Skeletal muscle tissue (tissue), 4 donors: ENCODE measurements around the gene ARL14EP. TPM values are rescaled to one million over a fixed set of nuclear protein-coding genes. Genes with fewer than 3 reads are reported as not detected.

Experiments
- H3K27ac ChIP-seq: one replicate; pipeline ENCODE4 v1.7.0; 2013; ENCODE audit warnings: mild to moderate bottlenecking, low read depth, low read length, inconsistent platforms
- H3K27me3 ChIP-seq, 3 donors: one replicate each; pipeline ENCODE4 v1.7.0; 2013; ENCODE audit warnings: low read length in 3 of 3; ENCODE audit not compliant: control insufficient read depth in 3 of 3, insufficient read depth in 3 of 3
- H3K36me3 ChIP-seq, 3 donors: one replicate each; pipeline ENCODE4 v1.7.0; 2013; ENCODE audit warnings: low read length in 3 of 3; ENCODE audit not compliant: control insufficient read depth in 3 of 3, insufficient read depth in 3 of 3
- H3K4me1 ChIP-seq, 3 donors: one replicate each; pipeline ENCODE4 v1.7.0; 2013; ENCODE audit warnings: low read length in 3 of 3, mild to moderate bottlenecking in 3 of 3; ENCODE audit not compliant: control insufficient read depth in 3 of 3, insufficient read depth in 3 of 3
- H3K4me3 ChIP-seq, 3 donors: one replicate each; pipeline ENCODE4 v1.7.0; 2013; ENCODE audit warnings: low read length in 3 of 3
- H3K9ac ChIP-seq, 3 donors: one replicate each; pipeline ENCODE4 v1.7.0; 2013; ENCODE audit warnings: low read length in 3 of 3, mild to moderate bottlenecking in 3 of 3, moderate library complexity in 2 of 3, low read depth in 1 of 3
- H3K9me3 ChIP-seq, 3 donors: one replicate each; pipeline ENCODE4 v1.7.0; 2013; ENCODE audit warnings: low read length in 3 of 3; ENCODE audit not compliant: control insufficient read depth in 3 of 3
- total RNA-seq: library from RNA; depleted of rRNA; stranded (reverse); fragments of >200 nt; gene quantifications from one replicate; pipeline ENCODE4 v1.2.3, GENCODE V29; 2014
- donor health status: Osteomylitis.

Gene ARL14EP
- total RNA-seq, 1 donor from 2014 or later = 26.1 TPM

DNA sequence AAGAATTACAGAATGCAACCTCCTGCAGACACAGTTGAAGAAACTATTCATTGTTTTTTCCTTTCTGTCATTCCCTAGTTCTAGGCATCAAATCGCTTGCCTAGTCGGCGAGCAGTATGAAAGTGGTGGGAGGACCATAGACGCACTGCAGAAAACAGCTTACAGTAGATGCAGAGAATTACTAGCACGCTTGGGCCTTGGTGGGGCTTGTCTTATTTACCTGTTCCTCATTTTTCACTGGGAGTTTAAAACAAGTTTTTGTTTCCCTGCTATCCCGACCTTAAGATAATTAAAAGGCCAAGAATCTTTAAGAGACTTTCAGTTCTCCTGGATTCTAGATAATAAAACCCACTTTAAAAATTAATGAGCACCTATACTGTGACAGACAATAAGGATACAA lies 713 bp upstream of the ARL14EP start:
- H3K36me3 ChIP-seq = peaks cover 0 to 2% (median 0%) of the 10 kb centered on the region in 3 donors
- no peaks in the 10 kb centered on the region for H3K9me3 ChIP-seq
- peaks cover 9 to 19% (median 11%) of the 10 kb centered on the region in 3 donors for H3K4me1 ChIP-seq
- no peak overlapping the region for H3K27ac ChIP-seq
- peak overlapping the region in 2 of 3 donors; percentile 69 to 97 for H3K9ac ChIP-seq
- no peaks in the 10 kb centered on the region for H3K27me3 ChIP-seq
- peak overlapping the region; percentile 89 to 92 (median 92) for H3K4me3 ChIP-seq

DNA sequence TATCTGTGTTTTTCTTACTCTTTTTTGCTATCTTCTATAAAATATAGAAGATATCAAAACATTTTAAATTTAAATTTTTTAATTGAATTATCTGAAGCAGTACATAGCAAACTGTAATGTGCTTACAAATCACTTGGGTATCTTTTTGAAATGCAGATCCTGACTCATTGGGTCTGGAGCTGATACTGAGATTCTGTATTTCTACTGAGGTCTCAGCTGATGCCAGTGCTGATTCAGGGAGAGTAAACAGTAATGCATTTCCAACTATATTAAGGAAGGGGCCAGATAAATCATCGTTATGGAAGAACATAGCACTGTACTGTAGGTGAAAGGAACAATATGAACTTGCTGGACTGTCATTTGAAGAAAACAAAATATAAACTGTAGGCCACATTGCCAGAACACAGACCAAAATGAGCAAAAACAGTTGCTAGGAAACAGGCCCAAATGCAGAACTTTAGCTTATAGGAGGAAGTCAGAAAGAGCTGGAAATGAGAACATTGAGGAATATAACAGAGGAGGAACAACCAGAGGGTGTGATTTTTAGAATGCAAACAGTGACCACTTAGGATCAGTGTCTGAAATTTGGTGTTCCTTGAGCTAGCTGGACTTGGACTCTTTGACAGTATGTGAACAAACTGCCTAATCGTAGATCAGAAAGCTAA lies 3.3 kb downstream of the ARL14EP start:
- H3K4me1 ChIP-seq = peaks cover 9 to 19% (median 11%) of the 10 kb centered on the region in 3 donors

DNA sequence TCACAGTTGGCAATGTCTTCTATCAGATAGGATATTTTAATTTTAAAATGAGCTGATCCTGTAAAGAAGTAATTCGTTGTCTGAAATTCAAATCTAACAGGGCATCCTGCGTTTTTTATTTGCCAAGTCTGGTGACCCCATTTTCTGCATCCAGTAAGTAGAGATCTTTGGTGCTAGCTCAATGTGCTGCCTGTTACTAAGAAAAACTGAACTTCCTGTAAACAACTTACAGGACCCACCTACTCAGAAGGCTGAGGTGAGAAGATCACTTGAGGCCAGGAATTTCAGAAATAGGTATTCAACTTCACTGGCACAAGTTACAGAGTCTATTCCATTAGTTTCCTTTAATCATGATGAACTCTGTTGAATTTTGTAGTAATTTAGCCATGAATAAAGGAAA lies 4.0 kb downstream of the ARL14EP start:
- Histone ChIP-seq H3K9ac (no peak overlapping the region), H3K27ac (no peak overlapping the region), H3K36me3 (peaks cover 0 to 11% (median 10%) of the 10 kb centered on the region in 3 donors), H3K27me3 (no peaks in the 10 kb centered on the region), H3K9me3 (no peaks in the 10 kb centered on the region), H3K4me1 (peaks cover 9 to 19% (median 11%) of the 10 kb centered on the region in 3 donors), H3K4me3 (no peak overlapping the region)

More for the DNA sequence above, 3.3 kb downstream of the ARL14EP start:
- H3K9ac ChIP-seq = no peak overlapping the region
- H3K9me3 ChIP-seq = no peaks in the 10 kb centered on the region
- no peaks in the 10 kb centered on the region for H3K27me3 ChIP-seq
- no peak overlapping the region for H3K27ac ChIP-seq
- no peak overlapping the region for H3K4me3 ChIP-seq
- H3K36me3 ChIP-seq = peaks cover 0 to 4% (median 4%) of the 10 kb centered on the region in 3 donors

DNA sequence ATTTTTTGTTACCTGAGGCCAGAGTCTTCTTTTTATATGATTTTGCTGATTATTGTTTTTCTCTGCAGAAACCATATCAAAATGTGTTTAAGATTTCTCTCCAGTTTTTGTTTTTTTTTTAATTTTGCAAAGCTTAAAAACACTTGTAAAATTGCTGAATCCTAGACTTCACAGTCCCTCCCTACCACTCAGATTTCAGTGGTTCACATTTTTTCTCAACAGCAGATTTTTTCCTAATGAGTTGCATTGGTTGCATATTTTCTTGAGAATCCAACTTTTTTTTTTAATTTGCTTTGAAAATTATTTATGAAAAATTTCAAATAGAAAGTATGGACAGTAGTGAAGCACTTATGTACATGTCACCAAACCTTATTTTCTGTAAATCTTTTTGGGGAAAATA lies 5.8 kb downstream of the ARL14EP start:
- Histone ChIP-seq H3K9me3 (no peaks in the 10 kb centered on the region), H3K36me3 (peaks cover 0 to 18% (median 17%) of the 10 kb centered on the region in 3 donors), H3K9ac (no peak overlapping the region), H3K27me3 (no peaks in the 10 kb centered on the region), H3K27ac (no peak overlapping the region), H3K4me3 (no peak overlapping the region), H3K4me1 (peaks cover 9 to 19% (median 9%) of the 10 kb centered on the region in 3 donors)

DNA sequence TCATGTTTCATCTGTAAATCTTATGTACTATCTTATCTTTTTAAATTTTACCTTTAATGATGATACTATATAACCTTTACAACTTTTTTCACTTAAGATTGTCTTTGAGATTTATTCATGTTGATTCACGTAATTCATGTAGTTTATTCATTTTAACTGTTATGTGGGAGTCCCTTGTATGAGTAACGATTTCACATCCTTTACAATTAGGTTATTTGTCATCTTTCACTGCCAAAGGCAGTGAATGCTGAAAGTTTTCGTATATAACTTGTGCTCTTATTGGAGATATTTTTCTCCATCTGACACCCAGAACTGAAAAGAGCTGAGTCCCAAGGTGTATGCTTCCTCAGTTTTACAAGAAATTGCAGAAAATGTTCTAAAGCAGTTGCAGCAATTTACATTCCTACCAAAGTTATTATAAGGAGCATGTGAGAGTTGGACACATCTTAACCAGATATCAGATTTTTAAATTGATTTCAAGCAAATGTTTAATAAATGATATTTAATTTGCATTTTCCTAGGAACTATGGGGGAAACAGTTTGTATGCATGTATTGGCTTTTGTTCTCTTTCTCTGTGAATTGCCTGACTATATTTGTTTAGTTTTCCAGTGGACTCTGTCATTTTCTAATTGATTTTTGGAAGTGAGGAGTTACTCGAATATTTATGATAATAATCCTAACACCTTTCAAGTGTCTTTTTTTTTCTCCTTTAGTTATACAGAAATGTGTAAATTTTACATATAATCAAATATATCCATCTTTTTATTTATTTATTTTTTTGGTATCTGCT lies 6.4 kb downstream of the ARL14EP start:
- Histone ChIP-seq H3K27me3 (no peaks in the 10 kb centered on the region), H3K9ac (no peak overlapping the region), H3K9me3 (no peaks in the 10 kb centered on the region), H3K27ac (no peak overlapping the region), H3K4me1 (peaks cover 6 to 18% (median 7%) of the 10 kb centered on the region in 3 donors), H3K4me3 (no peak overlapping the region), H3K36me3 (peaks cover 2 to 23% (median 22%) of the 10 kb centered on the region in 3 donors)

DNA sequence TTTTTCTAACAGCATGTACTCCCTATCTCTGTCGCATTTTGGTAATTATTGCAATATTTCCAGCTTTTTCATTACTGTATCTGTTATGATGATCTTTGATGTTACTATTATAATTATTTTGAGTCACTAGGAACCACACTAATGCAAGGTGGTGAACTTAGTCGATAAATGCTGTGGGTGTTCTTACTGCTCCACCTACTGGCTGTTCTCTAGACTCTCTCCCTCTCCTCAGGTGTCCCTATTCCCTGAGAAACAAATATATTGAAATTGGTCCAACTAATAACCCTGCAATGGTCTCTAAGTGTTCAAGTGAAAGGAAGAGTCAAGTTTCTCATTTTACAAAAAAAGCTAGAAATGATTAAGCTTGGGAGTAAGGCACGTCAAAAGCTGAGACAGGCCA lies 10.5 kb downstream of the ARL14EP start:
- no peak overlapping the region for H3K9ac ChIP-seq
- H3K9me3 ChIP-seq = no peaks in the 10 kb centered on the region
- H3K27me3 ChIP-seq = no peaks in the 10 kb centered on the region
- H3K36me3 ChIP-seq = peaks cover 8 to 54% (median 53%) of the 10 kb centered on the region in 3 donors
- no peak overlapping the region for H3K4me3 ChIP-seq
- no peaks in the 10 kb centered on the region for H3K4me1 ChIP-seq
- no peak overlapping the region for H3K27ac ChIP-seq

DNA sequence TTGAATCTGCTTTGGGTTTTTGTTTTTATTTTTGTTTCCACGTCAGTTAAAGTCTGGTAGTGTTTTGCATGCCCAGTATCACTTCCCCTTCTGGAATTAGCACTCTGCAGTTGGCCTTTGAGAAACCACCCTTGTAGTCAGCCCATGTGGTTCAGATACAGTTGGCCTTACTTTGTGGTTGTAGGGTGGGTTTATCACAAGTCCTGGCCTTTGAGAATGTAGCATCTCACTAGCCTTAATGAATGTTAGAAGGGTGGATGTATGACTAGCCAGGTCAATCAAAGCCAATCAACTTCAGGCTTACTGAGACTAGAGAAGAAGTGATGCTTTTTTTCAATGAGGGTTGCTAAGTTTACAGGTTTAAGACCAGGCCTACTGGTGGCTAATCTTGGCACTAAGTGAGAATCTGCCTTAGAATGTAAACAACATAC lies 19.8 kb downstream of the ARL14EP start:
- Histone ChIP-seq H3K27ac (no peak overlapping the region), H3K9ac (no peak overlapping the region), H3K27me3 (no peaks in the 10 kb centered on the region), H3K4me1 (no peaks in the 10 kb centered on the region), H3K9me3 (no peaks in the 10 kb centered on the region), H3K36me3 (peaks cover 0 to 5% (median 5%) of the 10 kb centered on the region in 3 donors), H3K4me3 (no peak overlapping the region)

DNA sequence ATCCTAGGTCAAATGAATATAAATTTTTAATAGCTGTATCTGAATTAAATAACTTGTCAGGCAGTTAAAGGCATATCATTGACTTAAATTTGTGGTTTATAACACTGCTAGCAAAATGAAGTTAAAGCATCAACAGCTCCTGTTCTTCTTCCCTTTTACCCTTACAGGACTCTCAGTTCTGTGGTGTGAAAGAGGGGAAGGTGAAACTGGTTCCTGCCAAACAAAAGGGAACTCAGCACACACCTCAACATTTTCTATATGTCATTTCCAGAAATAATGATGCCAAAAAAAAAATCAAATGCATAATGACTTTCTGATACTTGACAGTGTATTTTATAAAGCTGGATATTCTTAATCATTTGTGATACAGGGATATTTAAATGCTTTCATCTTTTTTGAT lies 21.2 kb downstream of the ARL14EP start:
- no peaks in the 10 kb centered on the region for H3K9me3 ChIP-seq
- no peaks in the 10 kb centered on the region for H3K4me1 ChIP-seq
- H3K27me3 ChIP-seq = no peaks in the 10 kb centered on the region
- no peaks in the 10 kb centered on the region for H3K36me3 ChIP-seq
- H3K9ac ChIP-seq = no peak overlapping the region
- no peak overlapping the region for H3K4me3 ChIP-seq
- H3K27ac ChIP-seq = no peak overlapping the region

DNA sequence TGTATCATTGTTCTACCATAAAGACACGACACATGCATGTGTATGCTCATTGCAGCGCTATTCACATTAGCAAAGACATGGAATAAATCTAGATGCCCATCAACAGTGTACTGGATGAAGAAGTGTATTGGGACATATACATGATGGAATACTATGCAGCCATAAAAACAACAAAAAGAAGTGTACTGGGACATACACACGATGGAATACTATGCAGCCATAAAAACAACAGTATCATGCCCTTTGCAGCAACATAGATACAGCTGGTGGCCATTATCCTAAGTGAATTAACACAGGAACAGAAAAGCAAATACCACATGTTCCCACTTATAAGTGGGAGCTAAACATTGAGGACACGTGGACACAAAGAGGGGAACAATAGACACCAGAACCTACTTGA lies 22.7 kb downstream of the ARL14EP start:
- Histone ChIP-seq H3K9me3 (no peaks in the 10 kb centered on the region), H3K27me3 (no peaks in the 10 kb centered on the region), H3K4me1 (no peaks in the 10 kb centered on the region), H3K4me3 (no peak overlapping the region), H3K9ac (no peak overlapping the region), H3K36me3 (no peaks in the 10 kb centered on the region), H3K27ac (no peak overlapping the region)

DNA sequence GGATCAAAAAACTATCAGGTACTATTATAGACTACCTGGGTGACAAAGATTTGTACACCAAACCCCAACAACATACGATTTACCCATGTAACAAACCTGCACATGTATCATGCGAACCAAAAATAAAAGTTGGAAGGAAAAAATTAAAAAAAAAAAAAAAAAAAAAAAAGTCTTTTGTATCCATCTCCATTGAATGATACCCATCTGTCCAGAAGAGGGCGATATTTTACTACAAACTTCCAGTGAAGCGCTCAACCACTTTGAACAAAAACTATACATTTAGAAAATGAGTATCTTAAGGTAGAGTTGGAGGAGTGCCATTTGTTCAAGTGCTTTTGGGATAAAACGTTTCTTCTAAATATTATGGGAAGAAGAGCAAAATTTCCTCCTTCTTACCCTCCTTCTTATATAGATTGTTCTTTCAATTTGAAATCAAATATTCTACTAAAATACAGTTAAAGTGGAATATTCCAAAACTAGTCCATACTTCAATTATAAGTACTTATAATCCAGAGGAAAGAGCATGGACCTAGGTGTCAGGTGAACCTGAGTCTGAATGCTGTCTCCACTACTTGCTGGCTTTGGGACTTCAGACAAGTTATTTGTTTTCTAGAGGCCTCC lies 23.3 kb downstream of the ARL14EP start:
- Histone ChIP-seq H3K36me3 (no peaks in the 10 kb centered on the region), H3K27ac (no peak overlapping the region), H3K9ac (no peak overlapping the region), H3K9me3 (no peaks in the 10 kb centered on the region), H3K4me3 (no peak overlapping the region), H3K4me1 (no peaks in the 10 kb centered on the region), H3K27me3 (no peaks in the 10 kb centered on the region)
